ENCODE measurements around the gene PDE8B. TPM values are rescaled to one million over a fixed set of nuclear protein-coding genes. Genes with fewer than 3 reads are reported as not detected.

The PDE8B gene
- total and polyA plus RNA-seq, 12 donors, result 1.1 to 6.8 (median 4.8) TPM

DNA sequence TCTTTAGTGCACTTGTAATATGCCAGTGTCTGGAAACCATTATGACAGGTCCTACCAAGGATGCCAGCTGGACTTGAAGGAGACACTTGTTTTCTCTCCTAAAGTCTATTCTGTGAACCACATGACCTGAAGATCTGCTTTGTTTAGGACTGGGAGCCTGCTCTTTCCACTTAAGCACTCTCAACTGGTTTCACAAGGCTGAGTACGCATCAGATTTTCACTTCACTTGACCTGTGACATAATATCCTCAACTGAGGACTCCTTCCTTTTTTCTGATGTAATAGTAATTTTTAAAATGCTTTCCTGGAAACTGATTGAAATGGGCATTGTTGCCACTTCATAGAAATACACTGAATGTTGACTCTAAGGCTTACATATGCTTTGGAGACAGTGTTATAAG lies 52.2 kb downstream of the PDE8B start:
- WGBS, 4 donors, result 71 to 88% (median 80%) methylated on average over 1 of the region's 1 CpG
- Histone ChIP-seq H3K4me1 (replicated peaks in 1 of 2) (no peaks in the 10 kb centered on the region), H3K27me3 (no peaks in the 10 kb centered on the region), H3K4me3 (no peak overlapping the region), H3K36me3 (replicated peaks in 1 of 2) (no peaks in the 10 kb centered on the region), H3K9me3 (replicated peaks in 1 of 3) (no peaks in the 10 kb centered on the region), H3K27ac (no peak overlapping the region)
- intact Hi-C loops (cut with DNase I), result no loop called here
- TF ChIP-seq POLR2A (IDR thresholded peaks at IDR 0.05), result no peak
- TF ChIP-seq, protein P1, sequence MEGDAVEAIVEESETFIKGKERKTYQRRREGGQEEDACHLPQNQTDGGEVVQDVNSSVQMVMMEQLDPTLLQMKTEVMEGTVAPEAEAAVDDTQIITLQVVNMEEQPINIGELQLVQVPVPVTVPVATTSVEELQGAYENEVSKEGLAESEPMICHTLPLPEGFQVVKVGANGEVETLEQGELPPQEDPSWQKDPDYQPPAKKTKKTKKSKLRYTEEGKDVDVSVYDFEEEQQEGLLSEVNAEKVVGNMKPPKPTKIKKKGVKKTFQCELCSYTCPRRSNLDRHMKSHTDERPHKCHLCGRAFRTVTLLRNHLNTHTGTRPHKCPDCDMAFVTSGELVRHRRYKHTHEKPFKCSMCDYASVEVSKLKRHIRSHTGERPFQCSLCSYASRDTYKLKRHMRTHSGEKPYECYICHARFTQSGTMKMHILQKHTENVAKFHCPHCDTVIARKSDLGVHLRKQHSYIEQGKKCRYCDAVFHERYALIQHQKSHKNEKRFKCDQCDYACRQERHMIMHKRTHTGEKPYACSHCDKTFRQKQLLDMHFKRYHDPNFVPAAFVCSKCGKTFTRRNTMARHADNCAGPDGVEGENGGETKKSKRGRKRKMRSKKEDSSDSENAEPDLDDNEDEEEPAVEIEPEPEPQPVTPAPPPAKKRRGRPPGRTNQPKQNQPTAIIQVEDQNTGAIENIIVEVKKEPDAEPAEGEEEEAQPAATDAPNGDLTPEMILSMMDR (IDR thresholded peaks at IDR 0.05), result no peak
- no peak for DNase-seq

DNA sequence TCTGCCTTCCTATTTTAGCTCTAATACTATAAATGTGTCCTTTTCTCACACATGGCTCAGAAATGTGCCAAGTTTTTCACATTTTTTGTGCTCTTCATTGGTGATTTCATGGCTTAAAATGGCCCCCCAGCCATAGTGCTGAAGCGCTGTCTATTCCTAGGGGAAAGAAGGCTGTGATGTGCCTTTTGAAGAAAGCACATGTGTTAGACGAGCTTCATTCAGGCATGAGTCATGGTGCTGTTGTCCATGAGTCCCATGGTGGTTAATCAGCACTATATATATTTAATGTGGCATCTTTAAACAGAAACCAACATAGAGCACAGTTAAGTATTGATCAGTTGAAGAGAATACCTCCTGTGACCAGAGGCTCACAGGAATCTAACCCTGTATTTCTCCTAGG lies 55.8 kb downstream of the PDE8B start:
- TF ChIP-seq, protein P1 (IDR thresholded peaks at IDR 0.05), result no peak
- TF ChIP-seq POLR2A (IDR thresholded peaks at IDR 0.05), result no peak
- H3K27ac ChIP-seq, result no peak overlapping the region
- WGBS, 4 donors, result 73 to 79% (median 78%) methylated on average over 2 of the region's 2 CpGs
- no peaks in the 10 kb centered on the region for H3K36me3 ChIP-seq (replicated peaks in 1 of 2)
- DNase-seq, result no peak
- H3K4me3 ChIP-seq, result no peak overlapping the region
- H3K4me1 ChIP-seq (replicated peaks in 1 of 2), result no peaks in the 10 kb centered on the region
- no peaks in the 10 kb centered on the region for H3K9me3 ChIP-seq (replicated peaks in 1 of 3)
- H3K27me3 ChIP-seq, result no peaks in the 10 kb centered on the region
- intact Hi-C loops (cut with DNase I), result no loop called here

DNA sequence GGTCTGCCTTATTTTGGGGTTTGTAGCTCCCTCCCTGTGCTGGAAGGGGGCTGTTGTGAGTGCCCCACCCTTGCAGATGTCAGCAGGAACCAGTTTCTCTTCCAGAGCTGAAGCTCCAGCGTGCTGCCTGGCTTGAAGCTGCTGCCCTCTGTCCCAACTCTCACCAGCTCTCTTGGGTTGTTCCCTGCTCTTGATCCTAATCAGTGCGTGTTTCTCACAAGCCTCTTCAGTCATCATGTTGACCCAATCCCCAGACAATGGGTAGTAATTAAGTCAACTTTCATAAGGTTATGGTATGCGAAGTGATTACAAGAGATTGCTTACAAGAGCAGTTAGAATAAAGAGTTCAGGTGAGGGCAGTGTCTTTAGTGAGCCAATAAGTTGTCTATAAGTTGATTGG lies 57.0 kb downstream of the PDE8B start:
- Histone ChIP-seq H3K4me3 (no peak overlapping the region), H3K27me3 (no peaks in the 10 kb centered on the region), H3K36me3 (replicated peaks in 1 of 2) (no peaks in the 10 kb centered on the region), H3K9me3 (replicated peaks in 1 of 3) (no peaks in the 10 kb centered on the region), H3K27ac (no peak overlapping the region), H3K4me1 (replicated peaks in 1 of 2) (no peaks in the 10 kb centered on the region)
- intact Hi-C loops (cut with DNase I), result no loop called here
- TF ChIP-seq, protein P1 (IDR thresholded peaks at IDR 0.05), result no peak
- no peak for TF ChIP-seq POLR2A (IDR thresholded peaks at IDR 0.05)
- 81 to 89% (median 85%) methylated on average over 3 of the region's 3 CpGs for WGBS, 4 donors
- no peak for DNase-seq

DNA sequence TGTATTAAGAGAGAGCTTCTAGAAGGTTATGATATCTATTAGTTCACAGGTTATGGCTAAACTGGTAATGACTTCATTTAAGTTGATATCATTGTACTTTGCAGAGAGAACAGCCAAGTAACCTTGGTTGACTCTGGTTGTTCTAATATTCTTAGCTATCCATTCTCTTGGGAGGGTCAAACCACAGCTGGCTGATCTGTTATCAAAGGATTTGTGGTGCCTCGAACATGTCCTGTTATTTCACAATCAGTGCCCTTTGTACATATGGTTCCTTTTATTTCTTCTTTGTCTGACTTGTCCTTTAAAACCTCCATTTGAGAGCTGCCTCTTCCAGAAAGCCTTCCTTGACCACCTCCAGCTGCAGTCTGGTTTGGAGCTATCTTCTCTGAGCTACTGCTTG lies 61.7 kb downstream of the PDE8B start:
- 29 to 50% (median 44%) methylated on average over 1 of the region's 1 CpG for WGBS, 4 donors
- no peaks in the 10 kb centered on the region for H3K27me3 ChIP-seq
- no peaks in the 10 kb centered on the region for H3K9me3 ChIP-seq (replicated peaks in 1 of 3)
- H3K27ac ChIP-seq, result no peak overlapping the region
- H3K4me3 ChIP-seq, result no peak overlapping the region
- TF ChIP-seq, protein P1 (IDR thresholded peaks at IDR 0.05), result no peak
- TF ChIP-seq POLR2A (IDR thresholded peaks at IDR 0.05), result no peak
- intact Hi-C loops (cut with DNase I), result no loop called here
- no peaks in the 10 kb centered on the region for H3K36me3 ChIP-seq (replicated peaks in 1 of 2)
- no peak for DNase-seq
- H3K4me1 ChIP-seq (replicated peaks in 1 of 2), result no peaks in the 10 kb centered on the region
